ENCODE results near the gene FSD1L.

The FSD1L gene

GRCh38 chr9:105418588-105419500, 29.0 kb upstream of the FSD1L start:
- H3K9ac ChIP-seq (ENCODE audit: low read length), result no peak overlapping the region
- H3K27ac ChIP-seq (ENCODE audit: low read depth, low read length), result no peak overlapping the region
- no peaks in the 10 kb centered on the region for H3K27me3 ChIP-seq (ENCODE audit: control insufficient read depth in 1 of 2, insufficient read depth in 2 of 2, low read length in 2 of 2)
- no peak overlapping the region for H3K4me3 ChIP-seq (ENCODE audit: low read depth in 1 of 2, low read length in 2 of 2)
- no peaks in the 10 kb centered on the region for H3K9me3 ChIP-seq (ENCODE audit: low read length)
- no peaks in the 10 kb centered on the region for H3K36me3 ChIP-seq (ENCODE audit: insufficient read depth, low read length)
- H3K4me1 ChIP-seq (ENCODE audit: insufficient read depth, low read length), result peaks cover 5% of the 10 kb centered on the region

- Histone ChIP-seq H3K27ac (ENCODE audit: low read depth, low read length) (no peak overlapping the region), H3K9me3 (ENCODE audit: low read length) (no peaks in the 10 kb centered on the region), H3K4me1 (ENCODE audit: insufficient read depth, low read length) (peaks cover 5% of the 10 kb centered on the region), H3K36me3 (ENCODE audit: insufficient read depth, low read length) (no peaks in the 10 kb centered on the region), H3K4me3 (ENCODE audit: low read depth in 1 of 2, low read length in 2 of 2) (no peak overlapping the region), H3K9ac (ENCODE audit: low read length) (no peak overlapping the region), H3K27me3 (ENCODE audit: control insufficient read depth in 1 of 2, insufficient read depth in 2 of 2, low read length in 2 of 2) (no peaks in the 10 kb centered on the region)
Observed at GRCh38 chr9:105419816-105420597, 27.8 kb upstream of the FSD1L start.

- Histone ChIP-seq H3K27ac (ENCODE audit: low read depth, low read length) (no peak overlapping the region), H3K36me3 (ENCODE audit: insufficient read depth, low read length) (no peaks in the 10 kb centered on the region), H3K9ac (ENCODE audit: low read length) (no peak overlapping the region), H3K4me3 (ENCODE audit: low read depth in 1 of 2, low read length in 2 of 2) (no peak overlapping the region), H3K9me3 (ENCODE audit: low read length) (no peaks in the 10 kb centered on the region), H3K27me3 (ENCODE audit: control insufficient read depth in 1 of 2, insufficient read depth in 2 of 2, low read length in 2 of 2) (no peaks in the 10 kb centered on the region), H3K4me1 (ENCODE audit: insufficient read depth, low read length) (no peaks in the 10 kb centered on the region)
Observed at GRCh38 chr9:105421154-105421553, 26.7 kb upstream of the FSD1L start.

GRCh38 chr9:105421864-105422263, 26.0 kb upstream of the FSD1L start:
- H3K36me3 ChIP-seq (ENCODE audit: insufficient read depth, low read length), result no peaks in the 10 kb centered on the region
- no peak overlapping the region for H3K4me3 ChIP-seq (ENCODE audit: low read depth in 1 of 2, low read length in 2 of 2)
- no peak overlapping the region for H3K9ac ChIP-seq (ENCODE audit: low read length)
- H3K9me3 ChIP-seq (ENCODE audit: low read length), result no peaks in the 10 kb centered on the region
- H3K27me3 ChIP-seq (ENCODE audit: control insufficient read depth in 1 of 2, insufficient read depth in 2 of 2, low read length in 2 of 2), result no peaks in the 10 kb centered on the region
- H3K27ac ChIP-seq (ENCODE audit: low read depth, low read length), result no peak overlapping the region
- no peaks in the 10 kb centered on the region for H3K4me1 ChIP-seq (ENCODE audit: insufficient read depth, low read length)

- Histone ChIP-seq H3K36me3 (ENCODE audit: insufficient read depth, low read length) (no peaks in the 10 kb centered on the region), H3K4me1 (ENCODE audit: insufficient read depth, low read length) (no peaks in the 10 kb centered on the region), H3K27ac (ENCODE audit: low read depth, low read length) (no peak overlapping the region), H3K9me3 (ENCODE audit: low read length) (no peaks in the 10 kb centered on the region), H3K9ac (ENCODE audit: low read length) (no peak overlapping the region), H3K27me3 (ENCODE audit: control insufficient read depth in 1 of 2, insufficient read depth in 2 of 2, low read length in 2 of 2) (no peaks in the 10 kb centered on the region), H3K4me3 (ENCODE audit: low read depth in 1 of 2, low read length in 2 of 2) (no peak overlapping the region)
Observed at GRCh38 chr9:105425816-105426433, 21.9 kb upstream of the FSD1L start.

GRCh38 chr9:105426657-105427056, 21.2 kb upstream of the FSD1L start:
- no peaks in the 10 kb centered on the region for H3K36me3 ChIP-seq (ENCODE audit: insufficient read depth, low read length)
- no peaks in the 10 kb centered on the region for H3K9me3 ChIP-seq (ENCODE audit: low read length)
- H3K27me3 ChIP-seq (ENCODE audit: control insufficient read depth in 1 of 2, insufficient read depth in 2 of 2, low read length in 2 of 2), result no peaks in the 10 kb centered on the region
- H3K4me3 ChIP-seq (ENCODE audit: low read depth in 1 of 2, low read length in 2 of 2), result no peak overlapping the region
- no peak overlapping the region for H3K9ac ChIP-seq (ENCODE audit: low read length)
- H3K4me1 ChIP-seq (ENCODE audit: insufficient read depth, low read length), result no peaks in the 10 kb centered on the region
- no peak overlapping the region for H3K27ac ChIP-seq (ENCODE audit: low read depth, low read length)

GRCh38 chr9:105431424-105432246, 16.2 kb upstream of the FSD1L start:
- Histone ChIP-seq H3K4me3 (ENCODE audit: low read depth in 1 of 2, low read length in 2 of 2) (no peak overlapping the region), H3K4me1 (ENCODE audit: insufficient read depth, low read length) (peaks cover 10% of the 10 kb centered on the region), H3K27me3 (ENCODE audit: control insufficient read depth in 1 of 2, insufficient read depth in 2 of 2, low read length in 2 of 2) (no peaks in the 10 kb centered on the region), H3K36me3 (ENCODE audit: insufficient read depth, low read length) (no peaks in the 10 kb centered on the region), H3K9ac (ENCODE audit: low read length) (no peak overlapping the region), H3K27ac (ENCODE audit: low read depth, low read length) (no peak overlapping the region), H3K9me3 (ENCODE audit: low read length) (no peaks in the 10 kb centered on the region)

- no peaks in the 10 kb centered on the region for H3K9me3 ChIP-seq (ENCODE audit: low read length)
- no peak overlapping the region for H3K9ac ChIP-seq (ENCODE audit: low read length)
- no peaks in the 10 kb centered on the region for H3K27me3 ChIP-seq (ENCODE audit: control insufficient read depth in 1 of 2, insufficient read depth in 2 of 2, low read length in 2 of 2)
- no peak overlapping the region for H3K4me3 ChIP-seq (ENCODE audit: low read depth in 1 of 2, low read length in 2 of 2)
- H3K36me3 ChIP-seq (ENCODE audit: insufficient read depth, low read length), result no peaks in the 10 kb centered on the region
- peaks cover 10% of the 10 kb centered on the region for H3K4me1 ChIP-seq (ENCODE audit: insufficient read depth, low read length)
- no peak overlapping the region for H3K27ac ChIP-seq (ENCODE audit: low read depth, low read length)
Observed at GRCh38 chr9:105432247-105432842, 15.5 kb upstream of the FSD1L start.

GRCh38 chr9:105435453-105435852, 12.4 kb upstream of the FSD1L start:
- peaks cover 10% of the 10 kb centered on the region for H3K4me1 ChIP-seq (ENCODE audit: insufficient read depth, low read length)
- H3K27me3 ChIP-seq (ENCODE audit: control insufficient read depth in 1 of 2, insufficient read depth in 2 of 2, low read length in 2 of 2), result no peaks in the 10 kb centered on the region
- H3K27ac ChIP-seq (ENCODE audit: low read depth, low read length), result no peak overlapping the region
- no peaks in the 10 kb centered on the region for H3K9me3 ChIP-seq (ENCODE audit: low read length)
- no peak overlapping the region for H3K4me3 ChIP-seq (ENCODE audit: low read depth in 1 of 2, low read length in 2 of 2)
- H3K36me3 ChIP-seq (ENCODE audit: insufficient read depth, low read length), result no peaks in the 10 kb centered on the region
- H3K9ac ChIP-seq (ENCODE audit: low read length), result no peak overlapping the region

GRCh38 chr9:105436783-105437182, 11.1 kb upstream of the FSD1L start:
- Histone ChIP-seq H3K4me3 (ENCODE audit: low read depth in 1 of 2, low read length in 2 of 2) (no peak overlapping the region), H3K36me3 (ENCODE audit: insufficient read depth, low read length) (no peaks in the 10 kb centered on the region), H3K9me3 (ENCODE audit: low read length) (no peaks in the 10 kb centered on the region), H3K4me1 (ENCODE audit: insufficient read depth, low read length) (peaks cover 10% of the 10 kb centered on the region), H3K27ac (ENCODE audit: low read depth, low read length) (no peak overlapping the region), H3K27me3 (ENCODE audit: control insufficient read depth in 1 of 2, insufficient read depth in 2 of 2, low read length in 2 of 2) (no peaks in the 10 kb centered on the region), H3K9ac (ENCODE audit: low read length) (no peak overlapping the region)

Measured in muscle layer of colon (tissue), 2 donors.